Heart left ventricle (tissue), 13 donors: ENCODE data around the gene FBXL17.

Experiments used
- POLR2A ChIP-seq, 2 donors: fragments of 450-650 bp; IDR thresholded peaks; one replicate each; pipeline ENCODE4 v1.6.1; 2017; ENCODE audit warnings: antibody characterized with exemption in 2 of 2, mild to moderate bottlenecking in 2 of 2, moderate library complexity in 2 of 2
- TF ChIP-seq, protein P1 (sequence below), 12 donors: fragments of 200-600 bp; sonication (generic) in 4 of 12; IDR thresholded peaks; one replicate each; pipeline versions ENCODE4 v1.5.0 to v1.8.0; 2018 to 2022; ENCODE audit warnings: antibody characterized with exemption in 12 of 12, mild to moderate bottlenecking in 5 of 12
- donor health status: ischemic (EF 13 %, LVEDD 7.1; RV severe dilation, severe dysfunction).
- donor health status: DM: no; HTN: yes; CAD: no.
- donor health status: DM: no; HTN: no; CAD: no.
- donor health status: ischemic (EF 25% LVEDD 6.9; RV normal size, moderate dysfunction).
- donor health status: ischemic (EF 25% LVEDD 5.7; RV mildly dilated, moderate dysfunction).
- donor health status: ischemic (EF 35%, LVEDD 5.7; RV mildly dilated, moderate dysfunction).
- donor health status: nonischemic (EF 11% LVEDD 7.7; RV severe dilation, severe dysfunction).
- donor health status: DM: yes; HTN: yes; CAD: no.
- donor health status: PGD.
- donor health status: ischemic (EF 29% LVEDD 5.4; RV normal size, mild dysfunction).
- donor health status: nonischemic (EF 23%, LVEDD 6.1; RV moderate dilation, normal function).

DNA sequence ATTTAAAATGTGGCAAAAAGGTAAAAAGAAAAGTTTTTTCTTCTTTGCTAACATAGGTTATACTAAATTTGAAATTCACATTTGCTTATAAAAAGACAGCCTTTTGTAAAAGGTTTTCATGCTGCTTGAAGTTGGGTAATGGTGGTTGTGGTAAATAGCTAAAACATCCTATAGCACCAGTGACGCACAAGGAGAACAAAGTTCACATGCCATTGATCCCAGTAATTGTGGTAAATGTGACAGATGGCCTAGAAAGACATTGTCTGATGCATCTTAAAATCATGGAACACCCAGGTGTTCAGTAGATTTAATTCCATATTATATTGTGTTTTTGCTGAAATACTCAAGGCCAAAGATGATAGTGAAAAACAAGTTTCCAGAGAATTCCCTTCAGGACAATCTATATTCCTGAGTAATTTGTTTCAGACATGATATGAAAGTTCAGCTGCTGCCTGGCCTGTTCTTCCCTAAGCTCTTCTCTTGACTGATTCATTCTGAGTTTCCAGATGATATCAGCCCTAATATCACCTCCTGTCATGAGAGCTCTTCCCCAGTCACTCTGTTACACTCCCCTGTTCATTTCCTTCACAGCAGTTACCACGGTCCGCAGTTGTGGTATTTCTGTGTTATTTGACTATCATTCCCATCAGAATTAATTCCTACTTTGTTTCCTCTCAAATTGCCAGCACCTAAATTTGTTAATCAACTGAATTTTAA is 4.6 kb upstream of the FBXL17 start:
- TF ChIP-seq, protein P1, sequence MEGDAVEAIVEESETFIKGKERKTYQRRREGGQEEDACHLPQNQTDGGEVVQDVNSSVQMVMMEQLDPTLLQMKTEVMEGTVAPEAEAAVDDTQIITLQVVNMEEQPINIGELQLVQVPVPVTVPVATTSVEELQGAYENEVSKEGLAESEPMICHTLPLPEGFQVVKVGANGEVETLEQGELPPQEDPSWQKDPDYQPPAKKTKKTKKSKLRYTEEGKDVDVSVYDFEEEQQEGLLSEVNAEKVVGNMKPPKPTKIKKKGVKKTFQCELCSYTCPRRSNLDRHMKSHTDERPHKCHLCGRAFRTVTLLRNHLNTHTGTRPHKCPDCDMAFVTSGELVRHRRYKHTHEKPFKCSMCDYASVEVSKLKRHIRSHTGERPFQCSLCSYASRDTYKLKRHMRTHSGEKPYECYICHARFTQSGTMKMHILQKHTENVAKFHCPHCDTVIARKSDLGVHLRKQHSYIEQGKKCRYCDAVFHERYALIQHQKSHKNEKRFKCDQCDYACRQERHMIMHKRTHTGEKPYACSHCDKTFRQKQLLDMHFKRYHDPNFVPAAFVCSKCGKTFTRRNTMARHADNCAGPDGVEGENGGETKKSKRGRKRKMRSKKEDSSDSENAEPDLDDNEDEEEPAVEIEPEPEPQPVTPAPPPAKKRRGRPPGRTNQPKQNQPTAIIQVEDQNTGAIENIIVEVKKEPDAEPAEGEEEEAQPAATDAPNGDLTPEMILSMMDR (IDR thresholded peaks at IDR 0.05), result no peak
- TF ChIP-seq POLR2A (IDR thresholded peaks at IDR 0.05), result no peak
